A673 (cell line): ENCODE results near the gene TBC1D2B.

Source experiments
- EZH2 ChIP-seq: fragments of 200-600 bp; sonication (generic); IDR thresholded peaks from 2 replicates; pipeline ENCODE4 v1.6.1; 2017; ENCODE audit warnings: borderline replicate concordance, low read depth, mild to moderate bottlenecking, mixed read lengths, antibody characterized with exemption, low read length; ENCODE audit not compliant: poor library complexity, severe bottlenecking
- TF ChIP-seq, protein P1 (sequence below): fragments of 300-800, 200-600 bp; sonication (generic); conservative IDR thresholded peaks from 2 replicates; pipeline ENCODE4 v1.5.1; 2017; ENCODE audit warnings: low read depth, mild to moderate bottlenecking, antibody characterized with exemption, low read length, moderate library complexity, mixed read lengths

DNA sequence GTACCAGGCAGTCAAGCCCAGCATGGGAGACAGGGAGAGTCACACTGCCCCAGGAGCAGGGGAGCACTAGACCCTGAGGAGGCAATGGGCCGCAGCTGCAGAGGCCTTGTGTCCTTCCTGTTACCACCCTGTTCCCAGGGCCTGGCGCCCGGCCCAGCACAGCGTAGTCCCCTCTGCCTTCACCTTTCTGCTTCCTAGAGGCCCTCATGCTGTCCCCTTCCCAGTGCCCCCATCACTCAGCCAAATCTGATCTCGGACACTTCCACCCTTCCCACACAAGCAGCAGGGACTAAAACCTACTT is 6.9 kb upstream of the TBC1D2B start:
- TF ChIP-seq, protein P1, sequence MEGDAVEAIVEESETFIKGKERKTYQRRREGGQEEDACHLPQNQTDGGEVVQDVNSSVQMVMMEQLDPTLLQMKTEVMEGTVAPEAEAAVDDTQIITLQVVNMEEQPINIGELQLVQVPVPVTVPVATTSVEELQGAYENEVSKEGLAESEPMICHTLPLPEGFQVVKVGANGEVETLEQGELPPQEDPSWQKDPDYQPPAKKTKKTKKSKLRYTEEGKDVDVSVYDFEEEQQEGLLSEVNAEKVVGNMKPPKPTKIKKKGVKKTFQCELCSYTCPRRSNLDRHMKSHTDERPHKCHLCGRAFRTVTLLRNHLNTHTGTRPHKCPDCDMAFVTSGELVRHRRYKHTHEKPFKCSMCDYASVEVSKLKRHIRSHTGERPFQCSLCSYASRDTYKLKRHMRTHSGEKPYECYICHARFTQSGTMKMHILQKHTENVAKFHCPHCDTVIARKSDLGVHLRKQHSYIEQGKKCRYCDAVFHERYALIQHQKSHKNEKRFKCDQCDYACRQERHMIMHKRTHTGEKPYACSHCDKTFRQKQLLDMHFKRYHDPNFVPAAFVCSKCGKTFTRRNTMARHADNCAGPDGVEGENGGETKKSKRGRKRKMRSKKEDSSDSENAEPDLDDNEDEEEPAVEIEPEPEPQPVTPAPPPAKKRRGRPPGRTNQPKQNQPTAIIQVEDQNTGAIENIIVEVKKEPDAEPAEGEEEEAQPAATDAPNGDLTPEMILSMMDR = no peak
- TF ChIP-seq EZH2 = no peak
